SK-N-SH treated with all-trans-retinoic acid at 6 μM for 48 hours (cell line): ENCODE results near the gene FAR1.

Source experiments
- ARNTL ChIP-seq: fragments of 450-650 bp; formaldehyde crosslinking; IDR thresholded peaks from 2 replicates; pipeline ENCODE4 v1.5.0; 2020; ENCODE audit warnings: low read depth, mild to moderate bottlenecking, moderate library complexity, borderline replicate concordance
- ISL1 ChIP-seq: fragments of 250-450 bp; sonication (Bioruptor Pico); IDR thresholded peaks from 2 replicates; pipeline ENCODE4 v2.1.2; 2022; ENCODE audit warnings: mild to moderate bottlenecking, moderate library complexity
- POU6F1 ChIP-seq: fragments of 250-450 bp; sonication (Bioruptor Pico); IDR thresholded peaks from 2 replicates; pipeline ENCODE4 v1.8.0; 2021; ENCODE audit warnings: low read depth, mild to moderate bottlenecking, moderate library complexity, borderline replicate concordance
- TF ChIP-seq, protein P1 (sequence below): fragments of 250-450 bp; sonication (Bioruptor Pico); IDR thresholded peaks from 2 replicates; pipeline ENCODE4 v1.5.0; 2020; ENCODE audit warnings: mild to moderate bottlenecking, moderate library complexity

DNA sequence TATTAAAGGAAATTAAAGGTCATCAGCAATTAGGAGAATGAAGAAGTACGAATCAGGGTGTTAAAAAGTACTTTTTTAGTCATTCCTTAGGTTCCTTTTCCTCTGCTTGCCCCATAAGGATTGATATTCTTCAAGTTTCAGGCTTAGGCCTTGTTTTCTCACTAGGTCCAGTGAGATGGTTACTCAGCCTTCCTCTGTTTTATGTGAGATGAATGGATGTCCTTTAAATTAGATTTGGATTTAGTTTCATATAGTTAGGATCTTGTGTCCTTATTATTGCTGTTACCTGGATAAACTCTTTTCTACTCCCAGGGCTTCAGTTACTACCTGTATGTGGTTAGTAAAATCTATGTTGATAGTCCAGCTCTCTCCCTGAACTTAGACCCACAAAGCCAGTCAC, 29.2 kb downstream of the FAR1 start:
- TF ChIP-seq ARNTL (CRISPR knock-in tag), result no peak
- no peak for TF ChIP-seq ISL1 (CRISPR knock-in tag)
- TF ChIP-seq, protein P1, sequence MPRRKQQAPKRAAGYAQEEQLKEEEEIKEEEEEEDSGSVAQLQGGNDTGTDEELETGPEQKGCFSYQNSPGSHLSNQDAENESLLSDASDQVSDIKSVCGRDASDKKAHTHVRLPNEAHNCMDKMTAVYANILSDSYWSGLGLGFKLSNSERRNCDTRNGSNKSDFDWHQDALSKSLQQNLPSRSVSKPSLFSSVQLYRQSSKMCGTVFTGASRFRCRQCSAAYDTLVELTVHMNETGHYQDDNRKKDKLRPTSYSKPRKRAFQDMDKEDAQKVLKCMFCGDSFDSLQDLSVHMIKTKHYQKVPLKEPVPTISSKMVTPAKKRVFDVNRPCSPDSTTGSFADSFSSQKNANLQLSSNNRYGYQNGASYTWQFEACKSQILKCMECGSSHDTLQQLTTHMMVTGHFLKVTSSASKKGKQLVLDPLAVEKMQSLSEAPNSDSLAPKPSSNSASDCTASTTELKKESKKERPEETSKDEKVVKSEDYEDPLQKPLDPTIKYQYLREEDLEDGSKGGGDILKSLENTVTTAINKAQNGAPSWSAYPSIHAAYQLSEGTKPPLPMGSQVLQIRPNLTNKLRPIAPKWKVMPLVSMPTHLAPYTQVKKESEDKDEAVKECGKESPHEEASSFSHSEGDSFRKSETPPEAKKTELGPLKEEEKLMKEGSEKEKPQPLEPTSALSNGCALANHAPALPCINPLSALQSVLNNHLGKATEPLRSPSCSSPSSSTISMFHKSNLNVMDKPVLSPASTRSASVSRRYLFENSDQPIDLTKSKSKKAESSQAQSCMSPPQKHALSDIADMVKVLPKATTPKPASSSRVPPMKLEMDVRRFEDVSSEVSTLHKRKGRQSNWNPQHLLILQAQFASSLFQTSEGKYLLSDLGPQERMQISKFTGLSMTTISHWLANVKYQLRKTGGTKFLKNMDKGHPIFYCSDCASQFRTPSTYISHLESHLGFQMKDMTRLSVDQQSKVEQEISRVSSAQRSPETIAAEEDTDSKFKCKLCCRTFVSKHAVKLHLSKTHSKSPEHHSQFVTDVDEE, result no peak
- no peak for TF ChIP-seq POU6F1 (CRISPR knock-in tag)
